Osteocyte (in vitro differentiated cells): ENCODE data around the gene GALNT2. TPM values are rescaled to one million over a fixed set of nuclear protein-coding genes. Genes with fewer than 3 reads are reported as not detected.
A peak's percentile ranks its signal among the peaks of the same experiment; 100 is the strongest.

Experiments used
- DNase-seq: peaks from one replicate; pipeline ENCODE4 v3.0.0; 2021; ENCODE audit warnings: mixed read lengths; ENCODE audit not compliant: unreplicated experiment; ENCODE audit errors: extremely low spot score
- H3K27ac Mint-ChIP-seq: one replicate; pipeline ENCODE4 v1.8.0; 2021; ENCODE audit warnings: mild to moderate bottlenecking, mixed read lengths; ENCODE audit not compliant: unreplicated experiment
- H3K27me3 Mint-ChIP-seq: one replicate; pipeline ENCODE4 v1.8.0; 2021; ENCODE audit warnings: mixed read lengths; ENCODE audit not compliant: unreplicated experiment
- H3K36me3 Mint-ChIP-seq: one replicate; pipeline ENCODE4 v1.8.0; 2021; ENCODE audit warnings: mixed read lengths; ENCODE audit not compliant: unreplicated experiment
- H3K4me1 Mint-ChIP-seq: one replicate; pipeline ENCODE4 v1.8.0; 2021; ENCODE audit warnings: mixed read lengths; ENCODE audit not compliant: unreplicated experiment
- H3K4me3 Mint-ChIP-seq: one replicate; pipeline ENCODE4 v1.8.0; 2021; ENCODE audit warnings: mild to moderate bottlenecking, moderate library complexity, mixed read lengths; ENCODE audit not compliant: unreplicated experiment
- H3K9me3 Mint-ChIP-seq: one replicate; pipeline ENCODE4 v1.8.0; 2021; ENCODE audit warnings: mixed read lengths; ENCODE audit not compliant: unreplicated experiment
- CTCF ChIP-seq: fragments of 200-600 bp; sonication (generic); IDR thresholded peaks from 2 replicates; pipeline ENCODE4 v1.5.0; 2021; ENCODE audit warnings: antibody characterized with exemption, mild to moderate bottlenecking, moderate library complexity
- total RNA-seq: library from RNA; stranded (reverse); gene quantifications from 2 replicates; pipeline ENCODE4 v1.2.1, GENCODE V29; 2021

GALNT2 gene
- total RNA-seq, 1 donor from 2014 or later, result 149 TPM

GRCh38 chr1:230122366-230123279 lies 55.6 kb downstream of the GALNT2 start:
- no peak overlapping the region for H3K4me3 Mint-ChIP-seq
- H3K36me3 Mint-ChIP-seq, result peaks cover 7% of the 10 kb centered on the region
- no peaks in the 10 kb centered on the region for H3K9me3 Mint-ChIP-seq
- H3K27ac Mint-ChIP-seq, result peak overlapping the region; percentile 91
- TF ChIP-seq CTCF, result no peak
- no peak for DNase-seq
- peaks cover 70% of the 10 kb centered on the region for H3K4me1 Mint-ChIP-seq
- no peaks in the 10 kb centered on the region for H3K27me3 Mint-ChIP-seq

GRCh38 chr1:230123280-230124185 lies 56.5 kb downstream of the GALNT2 start:
- Mint-ChIP-seq H3K9me3 (no peaks in the 10 kb centered on the region), H3K4me3 (no peak overlapping the region), H3K36me3 (peaks cover 7% of the 10 kb centered on the region), H3K27ac (peak overlapping the region; percentile 91), H3K27me3 (no peaks in the 10 kb centered on the region), H3K4me1 (peaks cover 77% of the 10 kb centered on the region)
- no peak for DNase-seq
- TF ChIP-seq CTCF, result no peak

- Mint-ChIP-seq H3K27me3 (no peaks in the 10 kb centered on the region), H3K9me3 (no peaks in the 10 kb centered on the region), H3K4me1 (peaks cover 80% of the 10 kb centered on the region), H3K4me3 (no peak overlapping the region), H3K27ac (peak overlapping the region; percentile 15), H3K36me3 (peaks cover 7% of the 10 kb centered on the region)
- no peak for TF ChIP-seq CTCF
- DNase-seq, result no peak
Observed at GRCh38 chr1:230124186-230125128, 57.4 kb downstream of the GALNT2 start.

- Mint-ChIP-seq H3K27me3 (no peaks in the 10 kb centered on the region), H3K9me3 (no peaks in the 10 kb centered on the region), H3K27ac (peak overlapping the region; percentile 80), H3K4me3 (no peak overlapping the region), H3K4me1 (peaks cover 82% of the 10 kb centered on the region), H3K36me3 (peaks cover 8% of the 10 kb centered on the region)
- TF ChIP-seq CTCF, result no peak
- DNase-seq, result no peak
Observed at GRCh38 chr1:230125141-230125540, 58.1 kb downstream of the GALNT2 start.
